Tibial artery (tissue), 4 donors: ENCODE data around the gene KLK3.

Source experiments
- DNase-seq, 2 donors: peaks; one replicate each; pipeline ENCODE4 v3.0.0-alpha.2; 2019
- H3K27ac ChIP-seq, 2 donors: fragments of 200-600 bp; sonication (generic) in 1 of 2; 1 replicate in 1 of 2; 2 replicates in 1 of 2; pipeline ENCODE4 v1.5.1; 2018 to 2019; ENCODE audit warnings: mild to moderate bottlenecking in 1 of 2
- H3K27me3 ChIP-seq, 2 donors: fragments of 200-600 bp; sonication (generic) in 1 of 2; one replicate each; pipeline versions ENCODE4 v1.5.1 to v1.6.0; 2016 to 2019
- H3K36me3 ChIP-seq, 3 donors: fragments of 200-600 bp; sonication (generic) in 2 of 3; one replicate each; pipeline ENCODE4 v1.5.1; 2016 to 2019; ENCODE audit warnings: mild to moderate bottlenecking in 2 of 3
- H3K4me1 ChIP-seq, 4 donors: fragments of 200-600 bp; sonication (generic) in 2 of 4; 1 replicate in 3 of 4; 2 replicates in 1 of 4; pipeline ENCODE4 v1.5.1; 2016 to 2019
- H3K4me3 ChIP-seq, 2 donors: fragments of 200-600 bp; sonication (generic) in 1 of 2; 1 replicate in 1 of 2; 2 replicates in 1 of 2; pipeline ENCODE4 v1.5.1; 2018 to 2019; ENCODE audit warnings: mild to moderate bottlenecking in 2 of 2
- H3K9me3 ChIP-seq, 3 donors: fragments of 200-600 bp; sonication (generic) in 1 of 3; one replicate each; pipeline ENCODE4 v1.5.1; 2016 to 2019
- CTCF ChIP-seq, 2 experiments: fragments of 200-600 bp in 1 of 2; fragments of 450-650 bp in 1 of 2; IDR thresholded peaks; one replicate each; pipeline ENCODE4 v1.5.1; 2017 to 2019; ENCODE audit warnings: antibody characterized with exemption in 2 of 2, mild to moderate bottlenecking in 1 of 2, moderate library complexity in 1 of 2
- intact Hi-C: fragments of 100-400 bp; cut with DNase I; formaldehyde crosslinking; loops from one replicate; pipeline ENCODE4 v1.15.0; 2023; ENCODE audit warnings: low total_unique reads

Gene KLK3

GRCh38 chr19:50906217-50906616 is 51.5 kb downstream of the KLK3 start:
- peaks cover 0 to 9% (median 0%) of the 10 kb centered on the region in 4 donors for H3K4me1 ChIP-seq
- H3K36me3 ChIP-seq = no peaks in the 10 kb centered on the region
- H3K27me3 ChIP-seq = peaks cover 0 to 44% of the 10 kb centered on the region in 2 donors
- no peak for DNase-seq
- no peak overlapping the region for H3K4me3 ChIP-seq
- intact Hi-C loops = no loop called here
- H3K9me3 ChIP-seq = no peaks in the 10 kb centered on the region
- no peak overlapping the region for H3K27ac ChIP-seq
- no peak for TF ChIP-seq CTCF (IDR thresholded peaks at IDR 0.05)

- no peak for DNase-seq
- H3K36me3 ChIP-seq = no peaks in the 10 kb centered on the region
- H3K9me3 ChIP-seq = no peaks in the 10 kb centered on the region
- intact Hi-C loops = no loop called here
- no peak overlapping the region for H3K4me3 ChIP-seq
- H3K4me1 ChIP-seq = peaks cover 0 to 9% (median 0%) of the 10 kb centered on the region in 4 donors
- H3K27ac ChIP-seq = no peak overlapping the region
- TF ChIP-seq CTCF (IDR thresholded peaks at IDR 0.05) = no peak
- peaks cover 0 to 65% of the 10 kb centered on the region in 2 donors for H3K27me3 ChIP-seq
These were observed 53.6 kb downstream of the KLK3 start for GRCh38 chr19:50908336-50908735.

GRCh38 chr19:50909240-50910070 is 54.7 kb downstream of the KLK3 start:
- peaks cover 0 to 65% of the 10 kb centered on the region in 2 donors for H3K27me3 ChIP-seq

More at GRCh38 chr19:50909240-50910070, 54.7 kb downstream of the KLK3 start:
- no peaks in the 10 kb centered on the region for H3K36me3 ChIP-seq
- H3K9me3 ChIP-seq = no peaks in the 10 kb centered on the region
- H3K4me1 ChIP-seq = peaks cover 0 to 9% (median 0%) of the 10 kb centered on the region in 4 donors
- intact Hi-C loops = no loop called here
- DNase-seq = no peak
- no peak overlapping the region for H3K27ac ChIP-seq
- H3K4me3 ChIP-seq = no peak overlapping the region
- TF ChIP-seq CTCF (IDR thresholded peaks at IDR 0.05) = no peak
